Pancreas (tissue), 10 donors: ENCODE measurements around the gene CERS1. TPM values are rescaled to one million over a fixed set of nuclear protein-coding genes. Genes with fewer than 3 reads are reported as not detected.
A peak's percentile ranks its signal among the peaks of the same experiment; 100 is the strongest.

Source experiments
- ATAC-seq, 4 donors: fragments of 200-7000 bp; cut with Tn5 transposase; one replicate each; pipeline versions ENCODE4 v1.8.0 to v1.9.1; 2020; ENCODE audit warnings: mild to moderate bottlenecking in 4 of 4, moderate library complexity in 4 of 4
- DNase-seq, 6 donors: peaks; one replicate each; pipeline ENCODE4 v3.0.0-alpha.2; 2020
- FAIRE-seq: peaks from 2 replicates; lab custom pipeline; 2012; peaks lifted over from hg19 to GRCh38; lab: Jason Lieb, UNC
- H3K27ac ChIP-seq, 4 donors: fragments of 200-600 bp; sonication (generic); 1 replicate in 3 of 4; 2 replicates in 1 of 4; pipeline versions ENCODE4 v1.5.0 to v1.8.0; 2020
- H3K27me3 ChIP-seq, 4 donors: fragments of 200-600 bp; one replicate each; pipeline ENCODE4 v1.8.0; 2021
- H3K36me3 ChIP-seq, 3 donors: fragments of 200-600 bp; sonication (generic) in 1 of 3; one replicate each; pipeline versions ENCODE4 v1.5.0 to v1.8.0; 2020 to 2021
- H3K4me1 ChIP-seq, 3 donors: fragments of 200-600 bp; one replicate each; pipeline ENCODE4 v1.8.0; 2021
- H3K4me3 ChIP-seq, 4 donors: fragments of 200-600 bp; sonication (generic) in 2 of 4; one replicate each; pipeline versions ENCODE4 v1.5.0 to v1.8.0; 2020 to 2021
- H3K9me3 ChIP-seq, 4 donors: fragments of 200-600 bp; one replicate each; pipeline ENCODE4 v1.8.0; 2021
- WGBS, 2 donors: extraction: QIAGEN DNeasy Blood & Tissue Kit; methylation state at CpG; one replicate each; pipeline ENCODE4 v1.1.7; 2013; 5-methylcytosine and 5-hydroxymethylcytosine counted together
- intact Hi-C, 3 donors: fragments of 100-400 bp; cut with DNase I; formaldehyde crosslinking; loops; one replicate each; pipeline versions ENCODE4 v1.11.1 to v1.14.2; 2022
- polyA plus RNA-seq, 2 donors: library from polyadenylated mRNA; stranded (reverse); fragments of 200-250 nt; gene quantifications; one replicate each; pipeline ENCODE4 v1.2.3, GENCODE V29; 2013
- total RNA-seq, 6 donors: library from RNA; stranded (reverse); fragmentation: NEBNext Ultra II Directional in 4 of 6; extraction: Animal tissue kit (Norgen Biotek cat#: 25700) in 4 of 6; gene quantifications; one replicate each; pipeline versions ENCODE4 v1.2.1 to v1.2.4, GENCODE V29; 2021 to 2023
- TF ChIP-seq, protein P1 (sequence below), 4 donors: fragments of 200-600 bp; sonication (generic) in 3 of 4; IDR thresholded peaks; one replicate each; pipeline versions ENCODE4 v1.5.0 to v1.8.0; 2021; ENCODE audit warnings: antibody characterized with exemption in 4 of 4
- donor health status: healthy with polysubstance abuse.
- donor health status: DM: no; HTN: no; CAD: no; lungs with moderate emphysema.
- donor health status: DM: no; HTN: no; CAD: no.
- donor health status: control.
- donor health status: control.
- donor health status: Bipolar disorder and iron deficiency.
- donor health status: DM: yes; HTN: yes; CAD: no.
- donor health status: DM: no; HTN: no; CAD: no.
- donor health status: DM: no; HTN: no; CAD: no.
- donor health status: DM: yes; HTN: yes; CAD: no.

The CERS1 gene
- total and polyA plus RNA-seq, 8 donors, result 0.16 to 8.3 (median 0.44) TPM

- DNase-seq (peak in 1 of 6 donors; percentile 20), FAIRE-seq (no peak), ATAC-seq (no peak)
- H3K36me3 ChIP-seq, result peaks cover 0 to 4% (median 1%) of the 10 kb centered on the region in 3 donors
- H3K4me3 ChIP-seq, result no peak overlapping the region
- TF ChIP-seq, protein P1, sequence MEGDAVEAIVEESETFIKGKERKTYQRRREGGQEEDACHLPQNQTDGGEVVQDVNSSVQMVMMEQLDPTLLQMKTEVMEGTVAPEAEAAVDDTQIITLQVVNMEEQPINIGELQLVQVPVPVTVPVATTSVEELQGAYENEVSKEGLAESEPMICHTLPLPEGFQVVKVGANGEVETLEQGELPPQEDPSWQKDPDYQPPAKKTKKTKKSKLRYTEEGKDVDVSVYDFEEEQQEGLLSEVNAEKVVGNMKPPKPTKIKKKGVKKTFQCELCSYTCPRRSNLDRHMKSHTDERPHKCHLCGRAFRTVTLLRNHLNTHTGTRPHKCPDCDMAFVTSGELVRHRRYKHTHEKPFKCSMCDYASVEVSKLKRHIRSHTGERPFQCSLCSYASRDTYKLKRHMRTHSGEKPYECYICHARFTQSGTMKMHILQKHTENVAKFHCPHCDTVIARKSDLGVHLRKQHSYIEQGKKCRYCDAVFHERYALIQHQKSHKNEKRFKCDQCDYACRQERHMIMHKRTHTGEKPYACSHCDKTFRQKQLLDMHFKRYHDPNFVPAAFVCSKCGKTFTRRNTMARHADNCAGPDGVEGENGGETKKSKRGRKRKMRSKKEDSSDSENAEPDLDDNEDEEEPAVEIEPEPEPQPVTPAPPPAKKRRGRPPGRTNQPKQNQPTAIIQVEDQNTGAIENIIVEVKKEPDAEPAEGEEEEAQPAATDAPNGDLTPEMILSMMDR (IDR thresholded peaks at IDR 0.05), result no peak
- WGBS, 2 donors, result 96 to 97% methylated on average over 14 of the region's 14 CpGs
- no peaks in the 10 kb centered on the region for H3K9me3 ChIP-seq
- H3K4me1 ChIP-seq, result peaks cover 0 to 10% (median 4%) of the 10 kb centered on the region in 3 donors
- intact Hi-C loops, result no loop called here
- no peak overlapping the region for H3K27ac ChIP-seq
- H3K27me3 ChIP-seq, result no peaks in the 10 kb centered on the region
Measured at GRCh38 chr19:18912933-18913332, 17.0 kb upstream of the CERS1 start.

- DNase-seq (peak in 2 of 6 donors; percentile 29 to 41), ATAC-seq (no peak), FAIRE-seq (no peak)
- WGBS, 2 donors, result 94% methylated on average over 18 to 19 of the region's 19 CpGs
- H3K36me3 ChIP-seq, result peaks cover 5 to 16% (median 10%) of the 10 kb centered on the region in 3 donors
- TF ChIP-seq, protein P1 (IDR thresholded peaks at IDR 0.05), result no peak
- no peak overlapping the region for H3K4me3 ChIP-seq
- H3K4me1 ChIP-seq, result no peaks in the 10 kb centered on the region
- H3K27me3 ChIP-seq, result no peaks in the 10 kb centered on the region
- intact Hi-C loops, result no loop called here
- no peaks in the 10 kb centered on the region for H3K9me3 ChIP-seq
- no peak overlapping the region for H3K27ac ChIP-seq
Measured at GRCh38 chr19:18910801-18911436, 15.0 kb upstream of the CERS1 start.

DNA sequence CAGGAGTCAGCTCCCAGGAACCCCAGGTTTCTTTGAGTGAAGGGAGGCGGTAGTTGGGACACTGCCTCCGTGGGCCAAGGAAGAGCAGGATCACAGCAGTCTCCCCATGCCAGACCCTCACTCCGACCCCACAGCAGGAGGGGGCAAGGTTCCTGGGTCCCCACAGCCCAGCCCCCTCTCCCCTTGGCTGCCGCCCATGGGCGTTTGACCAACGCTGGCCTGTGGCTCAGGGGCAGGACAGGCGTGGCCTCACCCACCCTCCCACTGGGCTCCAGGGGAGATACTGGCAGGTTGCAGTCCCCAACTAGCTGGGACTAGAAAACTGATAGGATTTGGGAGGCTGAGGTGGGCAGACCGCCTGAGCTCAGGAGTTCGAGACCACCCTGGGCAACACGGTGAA, 14.1 kb upstream of the CERS1 start:
- DNase-seq (peak in 2 of 6 donors; percentile 30 to 32), FAIRE-seq (no peak), ATAC-seq (no peak)
- Histone ChIP-seq H3K27ac (no peak overlapping the region), H3K9me3 (no peaks in the 10 kb centered on the region), H3K4me1 (no peaks in the 10 kb centered on the region), H3K36me3 (peaks cover 5 to 22% (median 10%) of the 10 kb centered on the region in 3 donors), H3K27me3 (no peaks in the 10 kb centered on the region), H3K4me3 (no peak overlapping the region)
- intact Hi-C loops, result no loop called here
- WGBS, 2 donors, result 81 to 93% methylated on average over 10 of the region's 10 CpGs
- TF ChIP-seq, protein P1 (IDR thresholded peaks at IDR 0.05), result no peak

DNA sequence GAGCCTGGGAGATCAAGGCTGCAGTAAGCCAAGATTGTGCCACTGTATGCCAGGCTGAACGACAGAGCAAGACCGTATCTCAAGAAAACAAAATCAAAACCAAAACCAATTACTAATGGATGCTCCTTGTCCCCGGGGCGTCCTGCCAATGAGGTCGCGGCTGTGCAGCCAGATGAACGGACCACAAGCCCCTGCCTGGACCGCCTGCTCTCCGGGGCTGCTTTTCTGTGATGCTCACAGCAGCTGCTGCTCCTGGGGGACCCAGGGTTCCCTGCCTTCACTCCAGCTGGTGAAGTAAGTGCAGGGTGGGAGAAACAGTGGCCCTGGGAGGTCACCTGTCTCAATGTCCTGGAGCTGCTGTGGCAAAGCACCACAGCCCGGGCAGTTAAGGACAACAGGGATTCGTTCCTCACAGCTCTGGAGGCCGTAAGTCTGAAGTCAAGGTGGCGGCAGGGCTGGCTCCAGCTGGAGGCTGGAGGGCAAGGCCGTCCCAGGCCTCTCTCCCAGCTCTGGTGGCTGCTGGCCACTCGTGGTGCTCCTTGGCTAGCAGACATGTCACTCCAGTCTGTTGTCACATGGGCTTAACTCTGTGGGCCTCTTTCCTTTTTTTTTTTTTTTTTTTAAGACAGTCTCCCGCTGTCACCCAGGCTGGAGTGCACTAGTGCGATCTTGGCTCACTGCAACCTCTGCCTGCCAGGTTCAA, 13.1 kb upstream of the CERS1 start:
- TF ChIP-seq, protein P1 (IDR thresholded peaks at IDR 0.05), result no peak
- Histone ChIP-seq H3K27ac (no peak overlapping the region), H3K9me3 (no peaks in the 10 kb centered on the region), H3K27me3 (no peaks in the 10 kb centered on the region), H3K4me1 (no peaks in the 10 kb centered on the region), H3K4me3 (no peak overlapping the region), H3K36me3 (peaks cover 5 to 26% (median 10%) of the 10 kb centered on the region in 3 donors)
- intact Hi-C loops, result no loop called here
- DNase-seq, result peak in 2 of 6 donors; percentile 14 to 57
- no peak for FAIRE-seq
- ATAC-seq, result no peak
- WGBS, 2 donors, result 92 to 93% methylated on average over 16 to 17 of the region's 17 CpGs
